HepG2 (cell line): Measurements from ENCODE around the gene IFT88. TPM values are rescaled to one million over a fixed set of nuclear protein-coding genes. Genes with fewer than 3 reads are reported as not detected.

ENCODE experiments used
- ATAC-seq: fragments of 200-7000 bp; cut with Tn5 transposase; 3 replicates; pipeline ENCODE4 v1.9.1; 2020; ENCODE audit warnings: mild to moderate bottlenecking, moderate library complexity
- BruUV-seq: library from RNA; stranded (reverse); fragments of 400-500 nt; replicated peaks from 2 replicates; lab custom pipeline; 2021; lab: Mats Ljungman, UMichigan
- CTCF ChIA-PET: fragments of 300-600 bp; formaldehyde crosslinking; extraction: SDS; loops from one replicate; lab custom pipeline; 2021; ENCODE audit warnings: low total read pairs, inconsistent platforms, low intra/inter-chr PET ratio; lab: Yijun Ruan, JAX
- POLR2A ChIA-PET: fragments of 350-600 bp; sonication (Branson Sonifier 250); formaldehyde crosslinking; loops from one replicate; lab custom pipeline; 2020; ENCODE audit warnings: antibody characterized with exemption, inconsistent platforms; lab: Yijun Ruan, JAX
- DNase-seq: peaks from one replicate; pipeline ENCODE4 v3.0.0-alpha.2; 2015; ENCODE audit warnings: low spot score
- FAIRE-seq: peaks from 3 replicates; lab custom pipeline; 2011; peaks lifted over from hg19 to GRCh38; lab: Jason Lieb, UNC
- H2AFZ ChIP-seq: one replicate; pipeline ENCODE4 v1.6.1; 2011; ENCODE audit warnings: low read length, inconsistent platforms
- H3K27ac ChIP-seq: fragments of 300-600 bp; 3 replicates; pipeline ENCODE4 v1.8.0; 2011; ENCODE audit warnings: mixed run types, mild to moderate bottlenecking, mixed read lengths, low read length, inconsistent platforms; ENCODE audit not compliant: insufficient read depth; ENCODE audit errors: extremely low read length
- H3K27me3 ChIP-seq, 2 experiments: fragments of 200-600 bp in 1 of 2; 2 replicates in 1 of 2; 3 replicates in 1 of 2; pipeline versions ENCODE4 v1.6.0 to v1.8.0; 2011; ENCODE audit warnings: low read length in 2 of 2, mild to moderate bottlenecking in 2 of 2, moderate library complexity in 2 of 2, inconsistent platforms in 1 of 2; ENCODE audit not compliant: insufficient read depth in 2 of 2, control insufficient read depth in 1 of 2
- H3K36me3 ChIP-seq, 2 experiments: fragments of 200-600 bp in 1 of 2; replicated peaks in 1 of 2; 2 replicates in 1 of 2; 3 replicates in 1 of 2; pipeline versions ENCODE4 v1.5.1 to v1.8.0; 2011; ENCODE audit warnings: low read length in 2 of 2, inconsistent platforms in 1 of 2; ENCODE audit not compliant: insufficient read depth in 2 of 2, control insufficient read depth in 1 of 2
- H3K4me1 ChIP-seq: 2 replicates; pipeline ENCODE4 v1.5.1; 2012; ENCODE audit warnings: low read length, inconsistent platforms; ENCODE audit not compliant: insufficient read depth
- H3K4me2 ChIP-seq: 2 replicates; pipeline ENCODE4 v1.6.0; 2011; ENCODE audit warnings: low read depth, low read length, inconsistent platforms
- H3K4me3 ChIP-seq, 3 experiments: fragments of 200-600 bp in 1 of 3; sonication (generic), shearing (Covaris generic) in 1 of 3; replicated peaks in 1 of 3; 2 replicates each; pipeline ENCODE4 v1.5.1; 2011 to 2016; ENCODE audit warnings: low read length in 3 of 3, inconsistent platforms in 2 of 3, low read depth in 2 of 3, mild to moderate bottlenecking in 2 of 3, control low read depth in 1 of 3, mixed read lengths in 1 of 3; ENCODE audit not compliant: insufficient read depth in 1 of 3
- H3K79me2 ChIP-seq: one replicate; pipeline ENCODE4 v1.6.1; 2011; ENCODE audit warnings: low read length, inconsistent platforms; ENCODE audit not compliant: insufficient read depth
- H3K9ac ChIP-seq: 2 replicates; pipeline ENCODE4 v1.6.0; 2011; ENCODE audit warnings: mild to moderate bottlenecking, low read depth, low read length, inconsistent platforms; ENCODE audit not compliant: insufficient read depth
- H3K9me3 ChIP-seq: 2 replicates; pipeline ENCODE4 v1.5.1; 2012; ENCODE audit warnings: mild to moderate bottlenecking, low read length
- H4K20me1 ChIP-seq: 2 replicates; pipeline ENCODE4 v1.6.0; 2011; ENCODE audit warnings: inconsistent platforms, mild to moderate bottlenecking, low read length, moderate library complexity; ENCODE audit not compliant: insufficient read depth
- BCL6 ChIP-seq: IDR thresholded peaks from 2 replicates; pipeline ENCODE4 v1.6.1; 2016; ENCODE audit warnings: missing genetic modification reagents, missing compliant biosample characterization
- FOXC1 ChIP-seq: sonication (generic); formaldehyde crosslinking; IDR thresholded peaks from 2 replicates; pipeline ENCODE4 v1.8.0; 2022; ENCODE audit warnings: mild to moderate bottlenecking, missing genetic modification reagents, borderline replicate concordance
- FOXO1 ChIP-seq: sonication (generic); formaldehyde crosslinking; IDR thresholded peaks from 2 replicates; pipeline ENCODE4 v1.4.0; 2020; ENCODE audit warnings: missing genetic modification reagents
- KAT7 ChIP-seq: IDR thresholded peaks from 2 replicates; pipeline ENCODE4 v1.6.1; 2018; ENCODE audit warnings: borderline replicate concordance, missing compliant biosample characterization
- ZFP82 ChIP-seq: sonication (generic); formaldehyde crosslinking; IDR thresholded peaks from 2 replicates; pipeline ENCODE4 v1.5.1; 2020; ENCODE audit warnings: mild to moderate bottlenecking, missing genetic modification reagents, borderline replicate concordance
- ZNF101 ChIP-seq: sonication (generic); formaldehyde crosslinking; IDR thresholded peaks from 2 replicates; pipeline ENCODE4 v1.4.0; 2020; ENCODE audit warnings: mild to moderate bottlenecking, low read depth, missing genetic modification reagents, borderline replicate concordance
- ZNF263 ChIP-seq: sonication (generic); formaldehyde crosslinking; IDR thresholded peaks from 2 replicates; pipeline ENCODE4 v1.4.0; 2020; ENCODE audit warnings: missing genetic modification reagents
- ZNF512 ChIP-seq: sonication (generic); formaldehyde crosslinking; IDR thresholded peaks from 2 replicates; pipeline ENCODE4 v1.4.0; 2020; ENCODE audit warnings: mild to moderate bottlenecking, missing genetic modification reagents
- ZNF777 ChIP-seq: sonication (generic); formaldehyde crosslinking; IDR thresholded peaks from 2 replicates; pipeline ENCODE4 v1.4.0; 2020; ENCODE audit warnings: missing genetic modification reagents
- WGBS: methylation state at CpG from one replicate; pipeline ENCODE4 v1.1.6; 2017; ENCODE audit warnings: low lambda C conversion rate; 5-methylcytosine and 5-hydroxymethylcytosine counted together
- in situ Hi-C: cut with HindIII; loops from 2 replicates; pipeline ENCODE4 v1.10.0; 2017; ENCODE audit warnings: low pct_unique_long_range_greater_than_20kb; ENCODE audit not compliant: extremely low pct_ligation_motif_present
- intact Hi-C: fragments of 100-400 bp; cut with micrococcal nuclease; formaldehyde crosslinking; loops from one replicate; pipeline ENCODE4 v1.10.0; 2022; ENCODE audit not compliant: unreplicated experiment
- polyA plus RNA-seq, 8 experiments: library from polyadenylated mRNA; depleted of rRNA in 3 of 8; stranded (reverse) in 7 of 8; unstranded in 1 of 8; fragments of >200 nt; fragmentation: Illumina TruSeq in 4 of 8; extraction: Trizol in 4 of 8; gene quantifications; 2 replicates each; pipeline versions ENCODE4 v1.2.1 to v1.2.3, GENCODE V29; 2011 to 2016; ENCODE audit warnings: low read depth in 4 of 8, missing spikeins in 1 of 8, mixed read lengths in 1 of 8; ENCODE audit not compliant: insufficient read depth in 1 of 8
- total RNA-seq, 5 experiments: library from RNA; depleted of rRNA; stranded (reverse); fragments of >200 nt; fragmentation: Illumina TruSeq; extraction: Trizol; gene quantifications; 2 replicates each; pipeline ENCODE4 v1.2.3, GENCODE V29; 2016; ENCODE audit warnings: low read depth in 1 of 5

The IFT88 gene
- total and polyA plus RNA-seq, 2 of the 13 experiments (the other 11 are each of a cell fraction or from before 2014, with no cell fraction given) = 8.4 to 19.9 TPM

- no TSS peak for BruUV-seq
- ATAC-seq = peak; percentile 20
- no peak overlapping the region for H3K27ac ChIP-seq
Observed at GRCh38 chr13:20714563-20715329, 147.8 kb downstream of the IFT88 start.

More at GRCh38 chr13:20714563-20715329, 147.8 kb downstream of the IFT88 start:
- H3K9ac ChIP-seq = no peak overlapping the region
- H3K4me2 ChIP-seq = peak overlapping the region; percentile 91
- H3K4me3 ChIP-seq = no peak overlapping the region; a peak in 1 of 6 replicates
- no peak overlapping the region for H2AFZ ChIP-seq
- 52% methylated on average over 7 of the region's 9 CpGs for WGBS
- no peak for FAIRE-seq
- no peaks in the 10 kb centered on the region for H3K9me3 ChIP-seq
- intact Hi-C loops = no loop called here
- POLR2A ChIA-PET = no interaction called here
- no peaks in the 10 kb centered on the region for H3K79me2 ChIP-seq
- H3K4me1 ChIP-seq = peaks cover 62% of the 10 kb centered on the region
- no peak for DNase-seq
- H4K20me1 ChIP-seq = no peaks in the 10 kb centered on the region
- no peaks in the 10 kb centered on the region; a peak in 1 of 5 replicates for H3K27me3 ChIP-seq
- CTCF ChIA-PET = no interaction called here
- no peaks in the 10 kb centered on the region for H3K36me3 ChIP-seq
- in situ Hi-C loops = no loop called here
- no peak for TF ChIP-seq BCL6 (CRISPR knock-in tag)
- TF ChIP-seq FOXO1 (CRISPR knock-in tag) = no peak
- no peak for TF ChIP-seq FOXC1 (CRISPR knock-in tag)
- no peak for TF ChIP-seq ZFP82 (CRISPR knock-in tag)
- TF ChIP-seq ZNF512 (CRISPR knock-in tag) = no peak
- TF ChIP-seq KAT7 (CRISPR knock-in tag) = no peak
- TF ChIP-seq ZNF263 (CRISPR knock-in tag) = no peak
- TF ChIP-seq ZNF101 (CRISPR knock-in tag) = no peak
- TF ChIP-seq ZNF777 (CRISPR knock-in tag) = no peak
